HCT116 (cell line): ENCODE results near the gene KIF5A. TPM values are rescaled to one million over a fixed set of nuclear protein-coding genes. Genes with fewer than 3 reads are reported as not detected.
"Not testable (repeated sequence)": the region's sequence is repeated elsewhere in the genome, so short reads cannot be mapped to it uniquely, and the experiment has no call there.

ENCODE experiments used
- ATAC-seq: fragments of 200-7000 bp; cut with Tn5 transposase; 2 replicates; pipeline ENCODE4 v1.9.1; 2020; ENCODE audit warnings: mild to moderate bottlenecking, moderate library complexity
- BruUV-seq: library from RNA; stranded (reverse); fragments of 400-500 nt; replicated peaks from 2 replicates; lab custom pipeline; 2021; lab: Mats Ljungman, UMichigan
- CTCF ChIA-PET: fragments of 300-600 bp; sonication (Branson Sonifier 250); formaldehyde crosslinking; loops from one replicate; lab custom pipeline; 2021; ENCODE audit warnings: antibody characterized with exemption; lab: Charles Lee
- POLR2A ChIA-PET: fragments of 300-600, 350-600 bp; sonication (Branson Sonifier 250); formaldehyde crosslinking; loops from one replicate; lab custom pipeline; 2021; ENCODE audit warnings: antibody characterized with exemption; lab: Charles Lee
- RAD21 ChIA-PET, 2 experiments: fragments of 300-600 bp; sonication (Branson Sonifier 250); formaldehyde crosslinking; loops; one replicate each; lab custom pipeline; 2023; ENCODE audit warnings: low total read pairs in 2 of 2; ENCODE audit not compliant: uncharacterized antibody in 2 of 2, unreplicated experiment in 2 of 2, low non-redundant PET in 1 of 2; lab: Charles Lee
- DNase-seq: peaks from one replicate; pipeline ENCODE4 v3.0.0-alpha.2; 2010; ENCODE audit warnings: low read depth, low spot score
- H2AFZ ChIP-seq: fragments of 200-600 bp; shearing (Covaris generic), sonication (generic); 2 replicates; pipeline ENCODE4 v1.6.1; 2017; ENCODE audit warnings: low read depth, mixed run types, mixed read lengths, antibody characterized with exemption, low read length; ENCODE audit not compliant: poor library complexity, severe bottlenecking
- H3K27ac ChIP-seq: 2 replicates; pipeline ENCODE4 v1.5.1; 2012; ENCODE audit warnings: low read depth, low read length
- H3K27me3 ChIP-seq: fragments of 200-600 bp; sonication (generic); 2 replicates; pipeline ENCODE4 v1.6.1; 2016; ENCODE audit warnings: mixed run types, low read length, mixed read lengths; ENCODE audit not compliant: insufficient read depth
- H3K36me3 ChIP-seq, 2 experiments: fragments of 200-500 bp in 1 of 2; fragments of 200-600 bp in 1 of 2; sonication (Bioruptor generic) in 1 of 2; sonication (generic) in 1 of 2; 2 replicates each; pipeline versions ENCODE4 v1.5.1 to v1.6.1; 2014 to 2016; ENCODE audit warnings: low read length in 2 of 2, inconsistent platforms in 1 of 2, mixed read lengths in 1 of 2, mixed run types in 1 of 2; ENCODE audit not compliant: insufficient read depth in 2 of 2, control insufficient read depth in 1 of 2
- H3K4me1 ChIP-seq, 2 experiments: fragments of 200-600 bp in 1 of 2; sonication (generic) in 1 of 2; 2 replicates each; pipeline versions ENCODE4 v1.5.1 to v1.6.1; 2012 to 2017; ENCODE audit warnings: low read length in 2 of 2, inconsistent platforms in 1 of 2, mild to moderate bottlenecking in 1 of 2, mixed read lengths in 1 of 2, mixed run types in 1 of 2, moderate library complexity in 1 of 2; ENCODE audit not compliant: insufficient read depth in 2 of 2, control insufficient read depth in 1 of 2
- H3K4me2 ChIP-seq: fragments of 200-600 bp; sonication (generic); 2 replicates; pipeline ENCODE4 v1.6.1; 2017; ENCODE audit warnings: mixed run types, low read length, mixed read lengths
- H3K4me3 ChIP-seq, 2 experiments: fragments of 200-600 bp in 1 of 2; sonication (generic) in 1 of 2; replicated peaks in 1 of 2; 2 replicates each; pipeline ENCODE4 v1.5.1; 2011 to 2016; ENCODE audit warnings: low read length in 2 of 2, control low read depth in 1 of 2, low read depth in 1 of 2, mild to moderate bottlenecking in 1 of 2, mixed read lengths in 1 of 2, mixed run types in 1 of 2
- H3K79me2 ChIP-seq: fragments of 200-600 bp; sonication (generic); 2 replicates; pipeline ENCODE4 v1.6.1; 2017; ENCODE audit warnings: mild to moderate bottlenecking, mixed run types, low read length, moderate library complexity, mixed read lengths; ENCODE audit not compliant: insufficient read depth
- H3K9ac ChIP-seq: fragments of 200-600 bp; sonication (generic); 2 replicates; pipeline ENCODE4 v1.6.1; 2016; ENCODE audit warnings: low read length, mixed read lengths
- H3K9me2 ChIP-seq: fragments of 200-600 bp; sonication (generic), shearing (Covaris generic); 2 replicates; pipeline ENCODE4 v1.6.1; 2017; ENCODE audit warnings: mixed run types, mild to moderate bottlenecking, moderate library complexity; ENCODE audit not compliant: insufficient read depth
- H3K9me3 ChIP-seq, 2 experiments: fragments of 200-500 bp in 1 of 2; fragments of 200-600 bp in 1 of 2; sonication (Bioruptor generic) in 1 of 2; sonication (generic) in 1 of 2; 2 replicates each; pipeline ENCODE4 v1.6.1; 2014 to 2017; ENCODE audit warnings: low read length in 2 of 2, mixed read lengths in 2 of 2, inconsistent platforms in 1 of 2, low read depth in 1 of 2, mild to moderate bottlenecking in 1 of 2, mixed run types in 1 of 2, moderate library complexity in 1 of 2; ENCODE audit not compliant: control insufficient read depth in 1 of 2, insufficient read depth in 1 of 2
- H4K20me1 ChIP-seq: fragments of 200-600 bp; sonication (generic), shearing (Covaris generic); 2 replicates; pipeline ENCODE4 v1.6.1; 2017; ENCODE audit warnings: mixed run types, mild to moderate bottlenecking, moderate library complexity; ENCODE audit not compliant: insufficient read depth
- CEBPB ChIP-seq: IDR thresholded peaks from 2 replicates; pipeline ENCODE4 v1.6.1; 2012; ENCODE audit warnings: low read depth
- POLR2AphosphoS5 ChIP-seq: IDR thresholded peaks from 2 replicates; pipeline ENCODE4 v1.6.1; 2011; ENCODE audit warnings: mild to moderate bottlenecking, low read depth, low read length, moderate library complexity
- SIN3A ChIP-seq: IDR thresholded peaks from 2 replicates; pipeline ENCODE4 v1.6.1; 2012; ENCODE audit warnings: low read depth
- SRF ChIP-seq: IDR thresholded peaks from 2 replicates; pipeline ENCODE4 v1.6.1; 2012; ENCODE audit warnings: low read depth
- TCF7L2 ChIP-seq: IDR thresholded peaks from 2 replicates; pipeline ENCODE4 v1.7.0; 2011; ENCODE audit warnings: borderline replicate concordance, inconsistent platforms; ENCODE audit not compliant: insufficient read depth, insufficient read length; ENCODE audit errors: extremely low read depth
- YY1 ChIP-seq: IDR thresholded peaks from 2 replicates; pipeline ENCODE4 v1.6.1; 2011; ENCODE audit warnings: low read length, low read depth, moderate library complexity, mild to moderate bottlenecking; ENCODE audit not compliant: insufficient replicate concordance; ENCODE audit errors: extremely low read depth
- ZFX ChIP-seq: fragments of 450-650 bp; IDR thresholded peaks from 2 replicates; pipeline ENCODE4 v1.6.1; 2017
- intact Hi-C: fragments of 100-400 bp; cut with micrococcal nuclease; formaldehyde crosslinking; loops from 2 replicates; pipeline ENCODE4 v1.10.0; 2022
- total RNA-seq: library from RNA; stranded (reverse); gene quantifications from one replicate; pipeline ENCODE4 v1.2.1, GENCODE V29; 2021; ENCODE audit not compliant: unreplicated experiment
- TF ChIP-seq, protein P1 (sequence below): IDR thresholded peaks from 2 replicates; pipeline ENCODE4 v1.6.1; 2012
- TF ChIP-seq, protein P2 (sequence below): IDR thresholded peaks from 2 replicates; pipeline ENCODE4 v1.6.1; 2011; ENCODE audit warnings: mild to moderate bottlenecking, low read length, moderate library complexity; ENCODE audit not compliant: insufficient replicate concordance; ENCODE audit errors: extremely low read depth

KIF5A gene
- total RNA-seq, 1 experiment from 2014 or later, result 5.2 TPM

DNA sequence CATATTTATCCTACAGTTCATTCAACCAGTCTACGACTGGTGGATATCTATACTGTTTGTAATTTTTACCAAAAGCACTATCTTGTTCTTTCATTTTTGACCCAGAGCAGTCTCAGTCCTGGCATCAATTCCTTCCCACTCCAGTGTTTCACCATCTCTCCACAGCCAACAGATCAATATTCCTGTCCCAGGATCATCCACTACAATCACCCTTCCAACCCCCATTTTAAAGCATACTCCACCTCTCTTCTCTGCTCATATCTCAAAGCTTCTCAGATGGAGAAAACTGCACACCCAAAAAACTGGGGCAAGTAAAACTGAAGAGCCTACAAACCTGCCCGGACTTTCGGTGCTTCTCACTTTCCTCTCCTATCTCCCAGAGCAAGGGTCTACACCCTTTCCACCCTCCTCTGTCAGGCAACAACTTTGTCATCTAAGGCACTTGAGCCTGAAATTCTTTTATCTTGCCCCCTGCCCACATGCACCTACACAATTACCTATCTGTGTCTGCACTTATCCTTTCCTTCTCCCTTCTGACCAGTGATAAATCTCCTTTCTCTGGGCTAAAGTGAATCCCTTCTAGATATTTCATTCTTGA is 37.1 kb downstream of the KIF5A start:
- DNase-seq (no peak), ATAC-seq (no peak)
- no TSS peak for BruUV-seq
- intact Hi-C loops, result no loop called here
- no peaks in the 10 kb centered on the region for H4K20me1 ChIP-seq
- H3K36me3 ChIP-seq, result no peaks in the 10 kb centered on the region
- no peak overlapping the region for H3K27ac ChIP-seq
- no peak overlapping the region for H3K4me2 ChIP-seq
- no peak for TF ChIP-seq YY1
- TF ChIP-seq SRF, result no peak
- TF ChIP-seq ZFX, result no peak
- TF ChIP-seq POLR2AphosphoS5, result no peak
- TF ChIP-seq TCF7L2, result no peak
- no peak for TF ChIP-seq CEBPB
- TF ChIP-seq, protein P1, sequence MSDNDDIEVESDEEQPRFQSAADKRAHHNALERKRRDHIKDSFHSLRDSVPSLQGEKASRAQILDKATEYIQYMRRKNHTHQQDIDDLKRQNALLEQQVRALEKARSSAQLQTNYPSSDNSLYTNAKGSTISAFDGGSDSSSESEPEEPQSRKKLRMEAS, result no peak
- TF ChIP-seq, protein P2, sequence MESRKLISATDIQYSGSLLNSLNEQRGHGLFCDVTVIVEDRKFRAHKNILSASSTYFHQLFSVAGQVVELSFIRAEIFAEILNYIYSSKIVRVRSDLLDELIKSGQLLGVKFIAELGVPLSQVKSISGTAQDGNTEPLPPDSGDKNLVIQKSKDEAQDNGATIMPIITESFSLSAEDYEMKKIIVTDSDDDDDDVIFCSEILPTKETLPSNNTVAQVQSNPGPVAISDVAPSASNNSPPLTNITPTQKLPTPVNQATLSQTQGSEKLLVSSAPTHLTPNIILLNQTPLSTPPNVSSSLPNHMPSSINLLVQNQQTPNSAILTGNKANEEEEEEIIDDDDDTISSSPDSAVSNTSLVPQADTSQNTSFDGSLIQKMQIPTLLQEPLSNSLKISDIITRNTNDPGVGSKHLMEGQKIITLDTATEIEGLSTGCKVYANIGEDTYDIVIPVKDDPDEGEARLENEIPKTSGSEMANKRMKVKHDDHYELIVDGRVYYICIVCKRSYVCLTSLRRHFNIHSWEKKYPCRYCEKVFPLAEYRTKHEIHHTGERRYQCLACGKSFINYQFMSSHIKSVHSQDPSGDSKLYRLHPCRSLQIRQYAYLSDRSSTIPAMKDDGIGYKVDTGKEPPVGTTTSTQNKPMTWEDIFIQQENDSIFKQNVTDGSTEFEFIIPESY, result no peak
- no peak for TF ChIP-seq SIN3A
- H3K4me1 ChIP-seq, result peaks cover 4 to 11% of the 10 kb centered on the region in 2 experiments; a peak in 3 of 4 replicates
- ChIA-PET CTCF (no interaction called here), POLR2A (no interaction called here), RAD21 (no interaction called here)
- no peaks in the 10 kb centered on the region for H3K9me3 ChIP-seq
- peaks cover 3% of the 10 kb centered on the region; the same call in 1 of the 2 replicates for H3K79me2 ChIP-seq
- H3K9ac ChIP-seq, result no peak overlapping the region
- H3K4me3 ChIP-seq, result no peak overlapping the region
- H3K27me3 ChIP-seq, result no peaks in the 10 kb centered on the region
- no peak overlapping the region for H2AFZ ChIP-seq
- H3K9me2 ChIP-seq, result no peaks in the 10 kb centered on the region

DNA sequence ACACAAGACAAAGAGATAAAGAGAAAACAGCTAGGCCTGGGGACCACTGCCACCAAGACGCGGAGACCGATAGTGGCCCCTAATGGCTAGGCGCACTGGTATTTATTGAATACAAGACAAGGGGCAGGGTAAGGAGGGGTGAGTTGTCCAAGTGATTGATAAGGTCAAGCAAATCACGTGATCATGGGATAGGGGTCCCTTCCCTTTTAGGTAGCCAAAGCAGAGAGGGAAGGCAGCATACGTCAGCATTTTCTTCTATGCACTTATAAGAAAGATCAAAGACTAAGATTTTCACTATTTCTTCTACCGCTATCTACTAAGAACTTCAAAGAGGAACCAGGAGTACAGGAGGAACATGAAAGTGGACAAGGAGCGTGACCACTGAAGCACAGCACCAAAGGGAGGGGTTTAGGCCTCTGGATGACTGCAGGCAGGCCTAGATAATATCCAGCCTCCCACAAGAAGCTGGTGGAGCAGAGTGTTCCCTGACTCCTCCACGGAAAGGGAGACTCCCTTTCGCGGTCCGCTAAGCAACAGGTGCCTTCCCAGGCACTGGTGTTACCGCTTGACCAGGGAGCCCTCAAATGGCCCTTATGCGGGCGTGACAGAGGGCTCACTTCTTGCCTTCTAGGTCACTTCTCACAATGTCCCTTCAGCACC is 39.2 kb downstream of the KIF5A start:
- H3K36me3 ChIP-seq, H3K9me2 ChIP-seq, H3K27ac ChIP-seq, H3K9me3 ChIP-seq, ATAC-seq, H3K9ac ChIP-seq, POLR2A ChIA-PET, H3K4me2 ChIP-seq, H2AFZ ChIP-seq, H3K4me3 ChIP-seq, BruUV-seq, H3K27me3 ChIP-seq, intact Hi-C loops, DNase-seq, CTCF ChIA-PET, H4K20me1 ChIP-seq: not testable (repeated sequence)
- H3K4me1 ChIP-seq, result peaks cover 6 to 18% of the 10 kb centered on the region in 2 experiments; a peak in 3 of 4 replicates
- H3K79me2 ChIP-seq, result peaks cover 14% of the 10 kb centered on the region
- RAD21 ChIA-PET, result interaction anchor here in 1 of 2 experiments (0.7 kb wide), 1 partner anchor 72 kb away, joined by 6 read pairs; no protein-coding TSS in a partner anchor
